ENCODE results near the gene SHROOM3. TPM values are rescaled to one million over a fixed set of nuclear protein-coding genes. Genes with fewer than 3 reads are reported as not detected.

The SHROOM3 gene
- total RNA-seq, 1 donor from 2014 or later, result 0.55 TPM

DNA sequence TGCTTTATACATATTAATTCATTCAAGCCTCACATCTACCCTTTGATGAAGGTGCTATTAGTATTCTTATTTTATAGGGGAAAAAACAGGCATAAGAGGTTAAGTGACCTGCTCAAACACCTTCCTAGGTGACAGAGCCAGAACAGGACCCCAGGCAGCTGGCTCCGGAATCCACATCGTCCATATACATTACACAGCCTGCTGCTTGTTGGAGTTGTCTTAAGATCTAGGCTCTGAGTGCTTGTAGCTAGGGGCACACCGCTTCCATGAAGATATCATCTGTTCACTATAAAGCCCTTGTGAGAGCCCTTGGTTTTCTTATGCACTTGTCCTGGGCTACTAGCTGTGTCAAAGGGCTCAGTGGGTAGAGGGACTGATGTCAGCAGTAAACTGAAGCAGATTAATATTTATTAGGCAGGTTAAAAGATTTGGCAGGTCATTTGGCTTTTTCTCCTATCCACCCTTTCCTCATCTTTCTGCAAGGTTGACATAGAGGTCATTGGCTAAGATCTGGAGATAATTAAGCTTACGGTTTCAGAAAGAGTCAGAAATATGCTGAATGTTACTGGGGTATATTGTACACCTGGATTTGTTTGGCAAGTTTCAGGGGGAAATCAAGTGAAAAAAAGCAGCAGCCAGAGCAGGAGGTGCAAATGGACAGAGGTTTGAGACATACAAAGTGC lies 267.6 kb downstream of the SHROOM3 start:
- H3K9me3 Mint-ChIP-seq, result no peaks in the 10 kb centered on the region
- no peak overlapping the region for H3K27ac Mint-ChIP-seq
- H3K27me3 Mint-ChIP-seq, result peaks cover 7% of the 10 kb centered on the region
- no peaks in the 10 kb centered on the region for H3K36me3 Mint-ChIP-seq (ENCODE audit: low read depth)
- ATAC-seq (ENCODE audit: low read depth) (no peak), DNase-seq (no peak)
- no peaks in the 10 kb centered on the region for H3K4me1 Mint-ChIP-seq
- ChIA-PET POLR2A (no interaction called here), CTCF (no interaction called here)
- TF ChIP-seq, protein P1, sequence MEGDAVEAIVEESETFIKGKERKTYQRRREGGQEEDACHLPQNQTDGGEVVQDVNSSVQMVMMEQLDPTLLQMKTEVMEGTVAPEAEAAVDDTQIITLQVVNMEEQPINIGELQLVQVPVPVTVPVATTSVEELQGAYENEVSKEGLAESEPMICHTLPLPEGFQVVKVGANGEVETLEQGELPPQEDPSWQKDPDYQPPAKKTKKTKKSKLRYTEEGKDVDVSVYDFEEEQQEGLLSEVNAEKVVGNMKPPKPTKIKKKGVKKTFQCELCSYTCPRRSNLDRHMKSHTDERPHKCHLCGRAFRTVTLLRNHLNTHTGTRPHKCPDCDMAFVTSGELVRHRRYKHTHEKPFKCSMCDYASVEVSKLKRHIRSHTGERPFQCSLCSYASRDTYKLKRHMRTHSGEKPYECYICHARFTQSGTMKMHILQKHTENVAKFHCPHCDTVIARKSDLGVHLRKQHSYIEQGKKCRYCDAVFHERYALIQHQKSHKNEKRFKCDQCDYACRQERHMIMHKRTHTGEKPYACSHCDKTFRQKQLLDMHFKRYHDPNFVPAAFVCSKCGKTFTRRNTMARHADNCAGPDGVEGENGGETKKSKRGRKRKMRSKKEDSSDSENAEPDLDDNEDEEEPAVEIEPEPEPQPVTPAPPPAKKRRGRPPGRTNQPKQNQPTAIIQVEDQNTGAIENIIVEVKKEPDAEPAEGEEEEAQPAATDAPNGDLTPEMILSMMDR (IDR thresholded peaks at IDR 0.05), result no peak
- intact Hi-C loops (cut with micrococcal nuclease), result no loop called here
- no peak overlapping the region for H3K4me3 Mint-ChIP-seq

DNA sequence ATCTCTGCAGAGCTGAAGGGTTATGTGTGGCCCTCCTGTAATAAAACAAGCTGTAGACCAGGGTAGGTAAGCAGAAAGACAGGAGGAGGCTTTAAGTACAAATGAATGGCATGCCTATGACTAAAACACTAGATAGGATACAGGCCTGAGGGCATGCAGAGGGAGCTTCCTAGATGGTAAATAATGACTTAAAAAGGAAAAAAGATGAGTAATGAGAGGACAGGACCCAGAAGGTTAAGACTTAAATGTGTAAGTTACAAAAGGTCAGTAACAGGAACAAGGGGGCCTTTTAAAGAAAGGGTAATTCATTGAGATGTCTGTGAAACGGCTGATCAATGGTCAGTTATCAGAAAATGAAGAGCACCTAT lies 268.1 kb downstream of the SHROOM3 start:
- ChIA-PET CTCF (no interaction called here), POLR2A (no interaction called here)
- Mint-ChIP-seq H3K9me3 (no peaks in the 10 kb centered on the region), H3K27ac (no peak overlapping the region), H3K36me3 (ENCODE audit: low read depth) (no peaks in the 10 kb centered on the region), H3K27me3 (peaks cover 7% of the 10 kb centered on the region), H3K4me3 (no peak overlapping the region), H3K4me1 (no peaks in the 10 kb centered on the region)
- TF ChIP-seq, protein P1 (IDR thresholded peaks at IDR 0.05), result no peak
- ATAC-seq (ENCODE audit: low read depth) (no peak), DNase-seq (no peak)
- intact Hi-C loops (cut with micrococcal nuclease), result no loop called here

DNA sequence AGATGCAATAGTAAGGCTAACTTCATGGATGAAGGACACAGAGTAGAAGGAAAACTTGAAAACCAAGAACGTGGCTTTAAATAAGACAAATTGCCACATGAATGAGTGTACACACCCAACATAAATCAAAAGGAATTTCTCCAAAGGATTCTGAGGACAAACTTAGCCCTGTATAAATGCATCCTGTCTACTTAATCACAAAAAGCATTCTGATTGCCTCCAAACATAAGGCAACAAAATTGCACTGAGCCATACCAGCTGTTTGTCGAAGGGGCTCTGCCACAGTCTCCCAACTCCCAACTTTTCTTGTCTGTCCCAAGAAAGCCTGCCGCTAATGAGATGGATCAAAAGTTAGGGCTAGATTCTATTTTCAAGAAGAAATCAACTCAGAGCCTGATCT lies 268.6 kb downstream of the SHROOM3 start:
- ChIA-PET CTCF (no interaction called here), POLR2A (no interaction called here)
- H3K4me1 Mint-ChIP-seq, result no peaks in the 10 kb centered on the region
- no peak overlapping the region for H3K4me3 Mint-ChIP-seq
- ATAC-seq (ENCODE audit: low read depth) (no peak), DNase-seq (no peak)
- no peak overlapping the region for H3K27ac Mint-ChIP-seq
- TF ChIP-seq, protein P1 (IDR thresholded peaks at IDR 0.05), result no peak
- intact Hi-C loops (cut with micrococcal nuclease), result no loop called here
- H3K27me3 Mint-ChIP-seq, result peaks cover 7% of the 10 kb centered on the region
- H3K9me3 Mint-ChIP-seq, result no peaks in the 10 kb centered on the region
- H3K36me3 Mint-ChIP-seq (ENCODE audit: low read depth), result no peaks in the 10 kb centered on the region

DNA sequence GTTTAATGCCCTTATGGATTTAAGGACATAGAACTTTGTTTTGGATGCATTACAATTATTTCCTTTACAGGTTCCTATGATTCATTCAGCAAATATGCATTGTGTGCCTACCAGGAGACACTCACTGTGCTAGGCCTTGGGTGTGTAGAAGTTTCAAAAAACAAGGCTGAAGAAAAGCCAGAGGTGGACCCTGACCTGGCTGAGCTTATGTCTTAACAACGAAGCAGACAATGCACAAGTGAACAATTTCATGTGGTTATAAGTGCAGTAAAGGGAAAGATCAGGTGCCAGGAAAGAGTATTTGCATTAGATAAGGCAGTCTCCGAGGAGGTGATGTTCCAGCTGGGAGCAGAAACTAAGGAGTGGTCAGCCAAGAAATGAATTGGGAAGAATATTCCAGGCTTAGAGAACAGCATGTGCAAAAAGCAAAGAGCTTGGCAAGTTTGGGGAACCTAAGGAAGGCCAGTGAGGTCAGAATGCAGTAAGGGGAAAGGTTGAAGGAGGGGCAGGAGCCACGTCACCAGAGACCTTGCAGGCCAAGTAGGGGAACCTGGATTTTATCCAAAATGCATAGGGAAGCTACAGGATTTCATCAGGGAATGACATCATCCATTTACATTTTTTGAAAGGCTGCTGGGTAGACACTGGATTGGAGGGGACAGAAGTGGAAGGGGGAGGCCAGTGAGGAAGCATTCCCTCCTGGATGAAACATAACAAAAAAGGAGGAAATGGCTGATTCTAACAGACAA lies 269.3 kb downstream of the SHROOM3 start:
- intact Hi-C loops (cut with micrococcal nuclease), result no loop called here
- H3K36me3 Mint-ChIP-seq (ENCODE audit: low read depth), result no peaks in the 10 kb centered on the region
- H3K9me3 Mint-ChIP-seq, result no peaks in the 10 kb centered on the region
- ChIA-PET POLR2A (no interaction called here), CTCF (no interaction called here)
- DNase-seq, result no peak
- H3K27ac Mint-ChIP-seq, result no peak overlapping the region
- peaks cover 7% of the 10 kb centered on the region for H3K27me3 Mint-ChIP-seq
- TF ChIP-seq, protein P1 (IDR thresholded peaks at IDR 0.05), result no peak
- no peaks in the 10 kb centered on the region for H3K4me1 Mint-ChIP-seq
- ATAC-seq (ENCODE audit: low read depth), result no peak
- H3K4me3 Mint-ChIP-seq, result no peak overlapping the region

DNA sequence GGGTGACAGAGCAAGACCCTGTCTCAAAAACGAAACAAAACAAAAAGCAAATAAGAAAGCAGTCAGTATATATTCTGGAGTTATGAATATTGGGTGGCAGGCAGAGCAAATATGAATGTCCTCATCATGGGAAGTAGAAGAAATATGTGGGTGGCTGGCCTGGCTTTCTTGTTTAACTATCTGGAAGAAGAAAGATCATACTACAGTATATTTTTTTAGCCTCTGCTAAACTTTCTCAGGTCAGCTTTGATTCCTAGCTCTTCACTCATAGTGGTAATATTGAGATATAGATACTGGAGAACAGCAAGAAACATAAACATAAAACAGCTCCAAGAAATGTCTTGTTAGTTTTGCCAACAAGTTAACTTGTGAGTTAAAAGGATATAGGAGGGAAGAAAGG lies 270.4 kb downstream of the SHROOM3 start:
- ATAC-seq (ENCODE audit: low read depth), result no peak
- intact Hi-C loops (cut with micrococcal nuclease), result no loop called here
- ChIA-PET POLR2A (no interaction called here), CTCF (no interaction called here)
- Mint-ChIP-seq H3K36me3 (ENCODE audit: low read depth) (no peaks in the 10 kb centered on the region), H3K27ac (no peak overlapping the region), H3K9me3 (no peaks in the 10 kb centered on the region), H3K4me3 (no peak overlapping the region), H3K27me3 (peaks cover 3% of the 10 kb centered on the region), H3K4me1 (no peaks in the 10 kb centered on the region)
- TF ChIP-seq, protein P1 (IDR thresholded peaks at IDR 0.05), result no peak
- DNase-seq, result no peak

All from activated B cell treated with CpG ODN at 0.5 μM for 24 hours (primary cell).